ENCODE results near the gene PARD3B.

DNA sequence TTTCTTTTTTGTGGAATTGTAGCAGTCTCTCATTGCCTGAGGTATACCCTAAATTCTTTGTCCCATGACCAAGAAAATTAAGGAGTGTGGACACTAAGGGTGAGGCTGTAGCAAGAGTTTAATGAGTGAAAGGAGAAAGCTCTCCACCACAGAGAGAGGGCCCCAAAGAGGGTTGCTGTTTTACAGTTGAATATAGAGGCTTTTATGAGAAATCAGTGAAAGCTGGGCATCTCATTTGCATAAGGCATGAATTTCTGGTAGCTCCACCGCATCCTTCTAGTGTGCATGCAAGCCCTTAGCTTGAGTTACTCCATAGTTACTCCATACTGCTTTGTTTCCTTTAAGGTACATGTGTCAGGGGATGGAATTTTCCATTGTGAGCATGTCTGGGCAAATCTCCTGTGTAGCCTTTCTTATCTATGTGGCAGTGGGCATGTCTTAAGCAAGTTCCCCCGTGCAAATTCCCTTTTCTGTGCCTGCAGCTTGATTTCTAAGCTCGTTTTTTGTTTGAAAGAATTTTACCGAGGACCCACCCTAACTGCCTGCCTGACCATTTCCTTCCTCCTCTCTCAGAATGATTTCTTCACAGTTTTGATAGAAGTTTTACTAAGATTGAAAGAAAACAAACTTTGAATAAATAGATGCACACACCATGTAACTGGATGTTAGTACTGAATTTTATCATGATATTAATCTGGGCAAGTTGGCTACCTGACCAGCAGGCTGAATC, 218.9 kb downstream of the PARD3B start:
- TF ChIP-seq, protein P1, sequence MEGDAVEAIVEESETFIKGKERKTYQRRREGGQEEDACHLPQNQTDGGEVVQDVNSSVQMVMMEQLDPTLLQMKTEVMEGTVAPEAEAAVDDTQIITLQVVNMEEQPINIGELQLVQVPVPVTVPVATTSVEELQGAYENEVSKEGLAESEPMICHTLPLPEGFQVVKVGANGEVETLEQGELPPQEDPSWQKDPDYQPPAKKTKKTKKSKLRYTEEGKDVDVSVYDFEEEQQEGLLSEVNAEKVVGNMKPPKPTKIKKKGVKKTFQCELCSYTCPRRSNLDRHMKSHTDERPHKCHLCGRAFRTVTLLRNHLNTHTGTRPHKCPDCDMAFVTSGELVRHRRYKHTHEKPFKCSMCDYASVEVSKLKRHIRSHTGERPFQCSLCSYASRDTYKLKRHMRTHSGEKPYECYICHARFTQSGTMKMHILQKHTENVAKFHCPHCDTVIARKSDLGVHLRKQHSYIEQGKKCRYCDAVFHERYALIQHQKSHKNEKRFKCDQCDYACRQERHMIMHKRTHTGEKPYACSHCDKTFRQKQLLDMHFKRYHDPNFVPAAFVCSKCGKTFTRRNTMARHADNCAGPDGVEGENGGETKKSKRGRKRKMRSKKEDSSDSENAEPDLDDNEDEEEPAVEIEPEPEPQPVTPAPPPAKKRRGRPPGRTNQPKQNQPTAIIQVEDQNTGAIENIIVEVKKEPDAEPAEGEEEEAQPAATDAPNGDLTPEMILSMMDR (conservative IDR thresholded peaks at IDR 0.05; ENCODE audit: low read depth, low read length) = no peak
- no peak for TF ChIP-seq POLR2A (IDR thresholded peaks at IDR 0.05; ENCODE audit: low read depth, low read length)
- TF ChIP-seq RAD21 (IDR thresholded peaks at IDR 0.05; ENCODE audit: low read length) = no peak
- no peak for TF ChIP-seq MXI1 (IDR thresholded peaks at IDR 0.05; ENCODE audit: borderline replicate concordance, low read depth, low read length)
- TF ChIP-seq, protein P2, sequence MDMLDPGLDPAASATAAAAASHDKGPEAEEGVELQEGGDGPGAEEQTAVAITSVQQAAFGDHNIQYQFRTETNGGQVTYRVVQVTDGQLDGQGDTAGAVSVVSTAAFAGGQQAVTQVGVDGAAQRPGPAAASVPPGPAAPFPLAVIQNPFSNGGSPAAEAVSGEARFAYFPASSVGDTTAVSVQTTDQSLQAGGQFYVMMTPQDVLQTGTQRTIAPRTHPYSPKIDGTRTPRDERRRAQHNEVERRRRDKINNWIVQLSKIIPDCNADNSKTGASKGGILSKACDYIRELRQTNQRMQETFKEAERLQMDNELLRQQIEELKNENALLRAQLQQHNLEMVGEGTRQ (IDR thresholded peaks at IDR 0.05; ENCODE audit: low read depth, low read length) = no peak
- no peak for TF ChIP-seq CHD1 (IDR thresholded peaks at IDR 0.05; ENCODE audit: low read depth, low read length)
- no peak for TF ChIP-seq CEBPB (IDR thresholded peaks at IDR 0.05; ENCODE audit: low read depth, low read length)
- no peak for TF ChIP-seq BHLHE40 (IDR thresholded peaks at IDR 0.05; ENCODE audit: low read depth, low read length)
- no peak for TF ChIP-seq MAFK (IDR thresholded peaks at IDR 0.05; ENCODE audit: low read depth, low read length)
- TF ChIP-seq RCOR1 (IDR thresholded peaks at IDR 0.05; ENCODE audit: insufficient replicate concordance, low read length) = no peak
- TF ChIP-seq SMC3 (IDR thresholded peaks at IDR 0.05; ENCODE audit: low read depth, low read length) = no peak
- no peak for TF ChIP-seq RFX5 (IDR thresholded peaks at IDR 0.05; ENCODE audit: low read depth, low read length)
- TF ChIP-seq, protein P3, sequence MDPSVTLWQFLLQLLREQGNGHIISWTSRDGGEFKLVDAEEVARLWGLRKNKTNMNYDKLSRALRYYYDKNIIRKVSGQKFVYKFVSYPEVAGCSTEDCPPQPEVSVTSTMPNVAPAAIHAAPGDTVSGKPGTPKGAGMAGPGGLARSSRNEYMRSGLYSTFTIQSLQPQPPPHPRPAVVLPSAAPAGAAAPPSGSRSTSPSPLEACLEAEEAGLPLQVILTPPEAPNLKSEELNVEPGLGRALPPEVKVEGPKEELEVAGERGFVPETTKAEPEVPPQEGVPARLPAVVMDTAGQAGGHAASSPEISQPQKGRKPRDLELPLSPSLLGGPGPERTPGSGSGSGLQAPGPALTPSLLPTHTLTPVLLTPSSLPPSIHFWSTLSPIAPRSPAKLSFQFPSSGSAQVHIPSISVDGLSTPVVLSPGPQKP (IDR thresholded peaks at IDR 0.05; ENCODE audit: borderline replicate concordance, low read depth, low read length) = no peak
